ENCODE results near the gene LCAT.
"Not testable (repeated sequence)": the region's sequence is repeated elsewhere in the genome, so short reads cannot be mapped to it uniquely, and the experiment has no call there.

The LCAT gene

DNA sequence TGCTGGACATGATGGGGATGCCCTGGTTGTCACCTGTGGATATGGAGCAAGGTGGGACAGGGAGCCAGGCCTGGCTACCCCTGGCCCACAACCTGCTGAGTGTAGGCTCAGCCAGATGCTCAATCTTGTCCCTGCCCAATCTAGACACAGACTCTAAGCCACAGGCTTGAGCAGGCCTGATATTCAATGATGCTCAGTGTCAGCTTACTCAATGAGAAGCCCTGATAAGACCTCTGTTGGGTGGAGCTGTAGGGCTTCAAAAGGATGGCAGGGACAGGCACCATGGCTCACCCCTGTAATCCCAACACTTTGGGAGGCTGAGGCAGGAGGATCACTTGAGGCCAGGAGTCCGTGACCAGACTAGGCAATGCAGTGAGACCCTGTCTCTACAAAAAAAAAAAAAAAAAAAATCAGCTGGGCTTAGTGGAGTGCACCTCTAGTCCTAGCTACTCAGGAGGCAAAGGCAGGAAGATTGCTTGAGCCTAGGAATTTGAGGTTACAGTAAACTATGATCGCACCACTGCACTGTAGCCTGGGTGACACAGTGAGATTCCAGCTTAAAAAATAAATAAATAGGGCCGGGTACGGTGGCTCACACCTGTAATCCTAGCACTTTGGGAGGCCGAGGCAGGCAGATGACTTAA is 3.4 kb downstream of the LCAT start:
- Histone ChIP-seq H3K36me3 (ENCODE audit: control insufficient read depth, insufficient read depth, low read length) (peaks cover 7% of the 10 kb centered on the region), H3K27me3 (ENCODE audit: control insufficient read depth, insufficient read depth, low read length) (no peaks in the 10 kb centered on the region)

DNA sequence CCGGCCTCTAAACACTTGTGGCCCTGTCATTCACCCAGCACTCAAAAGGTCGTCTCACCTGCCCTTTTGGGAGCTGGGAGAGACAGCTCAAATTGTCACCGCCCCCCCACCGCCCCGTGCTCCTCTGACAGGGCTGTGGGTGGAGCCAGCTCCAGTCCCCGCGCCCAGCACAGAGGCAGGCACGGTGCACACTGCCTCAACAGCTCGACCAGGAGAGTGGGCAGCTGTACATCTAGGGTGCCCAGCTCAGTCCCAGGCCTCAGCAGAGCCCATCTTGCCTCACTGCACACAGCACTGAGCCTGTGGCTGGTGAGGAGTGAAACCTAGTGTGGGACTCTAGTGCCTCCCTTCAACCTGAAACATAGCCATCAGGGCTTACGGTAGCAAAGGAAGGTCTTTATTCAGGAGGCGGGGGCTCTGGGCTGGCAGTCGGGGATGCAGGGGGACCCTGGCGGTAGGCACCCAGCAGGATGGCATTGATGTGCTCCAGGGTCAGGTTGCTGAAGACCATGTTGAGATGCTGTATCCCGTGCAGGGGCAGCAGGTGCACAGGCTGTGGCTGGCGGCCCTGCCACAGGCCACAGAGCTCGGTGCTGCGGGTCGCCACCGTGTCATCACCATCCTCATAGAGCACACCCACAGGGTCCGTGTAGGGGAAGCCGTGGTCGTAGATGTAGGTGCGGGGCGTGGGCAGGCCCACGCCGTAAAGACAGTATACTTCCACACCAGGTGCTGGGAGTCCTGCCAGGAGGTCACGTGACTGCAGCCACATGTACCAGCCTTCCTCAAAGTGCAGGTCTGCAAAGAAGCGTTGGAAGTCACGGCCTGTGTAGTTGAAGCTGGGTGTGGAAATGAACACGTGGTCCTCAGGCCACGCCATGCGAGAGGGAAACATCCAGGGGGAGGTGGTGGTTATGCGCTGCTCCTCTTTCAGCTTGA is 4.1 kb downstream of the LCAT start:
- no peaks in the 10 kb centered on the region for H3K36me3 ChIP-seq (ENCODE audit: control insufficient read depth, insufficient read depth, low read length)
- no peaks in the 10 kb centered on the region for H3K27me3 ChIP-seq (ENCODE audit: control insufficient read depth, insufficient read depth, low read length)
- H3K4me1 ChIP-seq (ENCODE audit: control insufficient read depth, insufficient read depth, low read length), result peaks cover 19% of the 10 kb centered on the region
- no peak overlapping the region for H3K27ac ChIP-seq (ENCODE audit: low read depth, low read length)
- no peak overlapping the region for H3K9ac ChIP-seq (ENCODE audit: low read length)
- H3K4me3 ChIP-seq (ENCODE audit: low read length), result no peak overlapping the region

More for the DNA sequence above, 3.4 kb downstream of the LCAT start:
- no peak overlapping the region for H3K27ac ChIP-seq (ENCODE audit: low read depth, low read length)
- no peak overlapping the region for H3K9ac ChIP-seq (ENCODE audit: low read length)
- no peak overlapping the region for H3K4me3 ChIP-seq (ENCODE audit: low read length)
- peaks cover 16% of the 10 kb centered on the region for H3K4me1 ChIP-seq (ENCODE audit: control insufficient read depth, insufficient read depth, low read length)

DNA sequence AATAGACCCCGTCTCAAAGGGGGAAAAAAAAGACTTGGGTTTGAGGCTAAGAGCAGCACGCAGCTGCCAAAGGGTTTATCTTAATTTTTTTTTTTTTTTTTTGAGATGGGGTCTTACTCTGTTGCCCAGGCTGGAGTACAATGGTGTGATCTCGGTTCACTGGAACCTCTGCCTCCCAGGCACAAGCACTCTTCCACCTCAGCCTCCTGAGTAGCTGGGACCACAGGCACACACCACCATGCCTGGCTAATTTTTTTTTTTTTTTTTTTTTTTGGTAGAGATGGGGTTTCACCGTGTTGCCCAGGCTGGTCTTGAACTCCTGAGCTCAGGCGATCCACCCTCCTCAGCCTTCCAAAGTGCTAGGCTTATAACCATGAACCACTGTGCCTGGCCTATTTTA is 6.2 kb downstream of the LCAT start:
- H3K36me3 ChIP-seq (ENCODE audit: control insufficient read depth, insufficient read depth, low read length); H3K27ac ChIP-seq (ENCODE audit: low read depth, low read length); H3K4me3 ChIP-seq (ENCODE audit: low read length); H3K9ac ChIP-seq (ENCODE audit: low read length); H3K27me3 ChIP-seq (ENCODE audit: control insufficient read depth, insufficient read depth, low read length); H3K4me1 ChIP-seq (ENCODE audit: control insufficient read depth, insufficient read depth, low read length): not testable (repeated sequence)

DNA sequence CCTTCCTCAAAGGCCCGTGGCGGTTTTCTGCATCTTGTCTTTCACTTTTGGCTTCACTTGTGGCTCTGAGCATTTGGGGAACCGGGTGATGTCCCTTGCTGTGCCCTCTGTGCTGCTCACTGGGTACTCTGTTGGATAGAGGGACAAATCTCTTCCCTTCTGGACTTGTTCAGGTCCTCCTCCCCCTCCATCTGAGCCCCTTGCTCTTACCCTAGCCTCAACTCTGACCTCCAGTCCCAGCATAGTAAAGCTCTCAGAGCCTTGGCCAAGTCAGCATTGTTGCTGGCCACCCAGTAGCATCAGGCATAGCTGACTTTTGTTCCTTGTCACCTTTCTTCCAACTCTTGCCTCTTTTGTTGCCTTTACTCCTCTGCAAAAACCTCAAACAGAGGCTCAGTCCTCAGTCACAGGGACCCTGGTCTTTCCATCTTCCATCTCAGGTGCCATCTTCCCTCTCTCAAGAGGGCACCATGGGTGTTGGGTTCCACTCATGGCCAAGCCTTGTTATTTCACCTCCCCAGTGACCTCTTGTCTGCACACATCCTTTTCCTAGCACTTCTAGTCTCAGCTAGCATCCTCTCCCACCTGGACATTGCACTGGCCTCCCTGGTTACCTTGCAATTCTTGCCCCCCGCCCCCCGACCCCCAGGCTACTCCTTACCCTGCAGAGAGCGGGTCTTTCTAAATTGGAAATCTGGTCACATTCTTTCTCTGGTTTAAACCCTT is 6.9 kb downstream of the LCAT start:
- Histone ChIP-seq H3K27ac (ENCODE audit: low read depth, low read length) (peak overlapping the region; percentile 81), H3K27me3 (ENCODE audit: control insufficient read depth, insufficient read depth, low read length) (no peaks in the 10 kb centered on the region), H3K36me3 (ENCODE audit: control insufficient read depth, insufficient read depth, low read length) (peaks cover 3% of the 10 kb centered on the region), H3K4me3 (ENCODE audit: low read length) (peak overlapping the region; percentile 79), H3K4me1 (ENCODE audit: control insufficient read depth, insufficient read depth, low read length) (peaks cover 9% of the 10 kb centered on the region), H3K9ac (ENCODE audit: low read length) (peak overlapping the region; percentile 58)

DNA sequence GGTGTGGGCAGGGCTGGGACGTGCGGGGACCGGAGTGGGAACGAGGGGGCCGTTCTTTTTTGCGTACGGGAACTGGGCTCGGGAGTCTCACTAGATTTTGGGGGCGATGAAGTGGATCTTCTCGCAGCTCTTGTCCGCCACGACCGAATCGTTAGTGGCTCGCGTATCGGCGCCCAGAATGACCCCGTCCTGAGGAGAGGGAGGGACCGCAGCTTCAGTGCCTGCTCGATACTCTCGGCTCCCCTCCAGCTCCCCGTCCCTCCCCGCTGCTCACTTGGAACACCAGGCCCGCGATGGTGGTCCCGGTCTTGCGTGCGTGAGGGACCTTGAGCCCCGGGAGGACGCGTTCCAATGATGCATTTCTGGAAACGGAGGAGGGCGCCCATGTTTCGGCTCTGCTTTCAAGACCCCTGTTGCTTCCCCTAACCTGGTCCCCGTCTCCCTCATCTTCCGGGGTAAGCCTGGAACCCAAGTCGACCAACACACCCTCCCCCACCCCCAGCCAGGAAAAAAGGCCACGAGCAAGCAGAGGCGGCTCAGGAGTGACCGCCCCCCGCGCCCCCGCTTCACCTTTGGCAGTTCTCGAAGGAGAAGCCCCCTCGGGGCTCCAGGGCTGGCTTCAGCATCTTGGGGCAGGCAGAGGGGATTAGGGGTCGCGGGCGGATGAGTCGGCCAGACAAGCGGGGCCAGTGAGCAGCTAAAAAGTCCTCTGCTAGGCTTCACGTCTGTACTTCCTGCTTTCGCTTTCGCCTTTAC is 7.6 kb downstream of the LCAT start, which contains the start of gene PSMB10:
TSS of gene PSMB10 (minus strand) at position 727 of the 756 bp plus-strand sequence. CDS start at position 626, 101 bp downstream.
- H3K9ac ChIP-seq (ENCODE audit: low read length), result peak within 1 kb of the TSS; percentile 58
- peaks cover 3% of the 10 kb centered on the region for H3K36me3 ChIP-seq (ENCODE audit: control insufficient read depth, insufficient read depth, low read length)
- peak within 1 kb of the TSS; percentile 79 for H3K4me3 ChIP-seq (ENCODE audit: low read length)
- H3K27me3 ChIP-seq (ENCODE audit: control insufficient read depth, insufficient read depth, low read length), result no peaks in the 10 kb centered on the region
- H3K4me1 ChIP-seq (ENCODE audit: control insufficient read depth, insufficient read depth, low read length), result peaks cover 9% of the 10 kb centered on the region
- peak within 1 kb of the TSS; percentile 81 for H3K27ac ChIP-seq (ENCODE audit: low read depth, low read length)

DNA sequence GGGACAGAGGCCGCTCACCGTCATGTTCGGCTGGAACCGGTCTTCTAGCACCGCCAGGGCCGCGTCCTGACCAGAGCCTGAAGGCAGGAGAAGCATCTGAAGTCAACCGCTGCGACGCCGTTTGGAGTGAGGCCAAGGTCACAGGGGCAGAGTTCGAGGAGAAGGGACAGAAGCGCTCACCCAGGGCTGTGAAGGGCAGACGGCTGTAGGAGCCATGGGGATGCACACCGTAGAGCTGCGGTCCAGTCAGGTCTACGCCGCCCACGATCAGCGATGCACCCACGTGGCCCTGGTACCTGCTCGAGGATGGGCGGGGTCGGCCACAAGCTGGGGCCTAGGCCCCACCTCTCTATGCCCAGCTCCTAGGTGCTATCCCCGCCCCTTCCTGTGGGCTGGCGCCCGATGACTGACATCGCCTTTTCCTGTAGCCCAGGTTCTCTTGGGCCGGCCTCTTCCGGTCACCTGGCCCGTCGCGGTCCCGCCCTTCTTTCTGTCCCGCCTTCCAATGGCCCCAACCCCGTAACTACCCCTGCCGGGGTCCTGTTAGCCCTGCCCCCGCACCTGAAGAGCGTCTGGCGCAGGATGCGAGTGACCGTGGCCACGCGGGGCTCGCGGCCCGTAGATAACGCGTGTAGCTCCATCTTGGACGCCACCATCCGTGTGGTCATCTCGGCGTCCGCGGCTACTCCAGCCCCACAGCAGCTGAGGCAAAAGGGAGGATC is 8.4 kb downstream of the LCAT start:
- Histone ChIP-seq H3K4me1 (ENCODE audit: control insufficient read depth, insufficient read depth, low read length) (peaks cover 9% of the 10 kb centered on the region), H3K4me3 (ENCODE audit: low read length) (peak overlapping the region; percentile 79), H3K9ac (ENCODE audit: low read length) (peak overlapping the region; percentile 58), H3K36me3 (ENCODE audit: control insufficient read depth, insufficient read depth, low read length) (peaks cover 8% of the 10 kb centered on the region), H3K27me3 (ENCODE audit: control insufficient read depth, insufficient read depth, low read length) (no peaks in the 10 kb centered on the region), H3K27ac (ENCODE audit: low read depth, low read length) (peak overlapping the region; percentile 81)

DNA sequence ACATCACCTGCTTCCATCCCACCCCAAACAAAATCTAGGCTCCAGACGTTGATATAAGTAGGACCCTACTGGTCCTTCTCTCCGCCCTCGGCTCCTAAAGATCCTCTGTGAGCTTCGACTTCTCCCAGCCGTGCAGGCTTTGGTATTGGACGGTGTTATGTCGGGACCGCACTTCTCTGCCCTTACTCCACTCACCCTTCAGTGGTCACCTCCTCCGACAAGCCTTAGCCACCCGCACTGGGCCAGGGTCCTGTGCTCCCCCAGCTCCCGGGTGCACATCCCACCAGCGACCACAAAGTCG is 8.9 kb downstream of the LCAT start:
- Histone ChIP-seq H3K4me3 (ENCODE audit: low read length) (peak overlapping the region; percentile 79), H3K4me1 (ENCODE audit: control insufficient read depth, insufficient read depth, low read length) (peaks cover 9% of the 10 kb centered on the region), H3K36me3 (ENCODE audit: control insufficient read depth, insufficient read depth, low read length) (peaks cover 9% of the 10 kb centered on the region), H3K27me3 (ENCODE audit: control insufficient read depth, insufficient read depth, low read length) (no peaks in the 10 kb centered on the region), H3K9ac (ENCODE audit: low read length) (no peak overlapping the region), H3K27ac (ENCODE audit: low read depth, low read length) (peak overlapping the region; percentile 81)

DNA sequence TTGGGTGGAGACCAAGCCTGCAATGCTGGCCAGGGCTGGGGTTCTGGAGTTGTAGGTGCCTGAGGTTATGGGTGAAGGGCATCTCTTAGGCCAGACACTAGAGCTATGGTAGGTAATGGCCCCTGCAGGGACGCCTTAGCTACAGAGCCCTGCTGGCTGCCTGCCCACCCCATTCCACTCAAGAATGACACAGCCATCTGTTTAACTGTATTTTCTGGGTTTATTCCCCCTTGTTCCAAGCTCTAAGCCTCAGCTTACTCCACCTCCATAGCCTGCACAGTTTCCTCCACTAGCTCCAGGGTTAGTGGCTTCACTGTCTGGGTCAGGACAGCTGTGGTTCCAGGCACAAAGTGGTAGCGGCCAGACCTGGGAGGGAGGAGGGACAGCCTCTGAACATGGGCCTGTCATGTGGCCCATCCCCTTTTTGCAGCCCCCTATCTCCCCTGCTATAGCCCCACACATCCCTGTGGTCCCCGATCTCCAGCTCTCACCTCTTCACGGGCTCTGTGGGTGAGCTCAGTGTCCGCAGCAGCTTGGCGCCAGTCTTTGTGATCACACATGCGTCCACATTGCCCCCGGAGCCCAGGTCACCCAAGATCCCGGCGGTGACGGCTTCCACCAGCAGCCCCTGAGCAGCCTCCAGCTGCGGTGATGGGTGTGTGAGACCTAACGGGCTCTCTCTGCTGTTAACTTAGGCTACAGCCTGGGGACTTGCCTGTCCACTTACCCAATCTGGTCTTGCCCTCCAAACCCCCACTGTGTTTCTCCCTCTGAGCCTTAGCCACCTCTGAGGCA is 9.4 kb downstream of the LCAT start:
- Histone ChIP-seq H3K9ac (ENCODE audit: low read length) (no peak overlapping the region), H3K27ac (ENCODE audit: low read depth, low read length) (peak overlapping the region; percentile 81), H3K27me3 (ENCODE audit: control insufficient read depth, insufficient read depth, low read length) (no peaks in the 10 kb centered on the region), H3K4me1 (ENCODE audit: control insufficient read depth, insufficient read depth, low read length) (peaks cover 9% of the 10 kb centered on the region), H3K4me3 (ENCODE audit: low read length) (peak overlapping the region; percentile 79), H3K36me3 (ENCODE audit: control insufficient read depth, insufficient read depth, low read length) (peaks cover 9% of the 10 kb centered on the region)

DNA sequence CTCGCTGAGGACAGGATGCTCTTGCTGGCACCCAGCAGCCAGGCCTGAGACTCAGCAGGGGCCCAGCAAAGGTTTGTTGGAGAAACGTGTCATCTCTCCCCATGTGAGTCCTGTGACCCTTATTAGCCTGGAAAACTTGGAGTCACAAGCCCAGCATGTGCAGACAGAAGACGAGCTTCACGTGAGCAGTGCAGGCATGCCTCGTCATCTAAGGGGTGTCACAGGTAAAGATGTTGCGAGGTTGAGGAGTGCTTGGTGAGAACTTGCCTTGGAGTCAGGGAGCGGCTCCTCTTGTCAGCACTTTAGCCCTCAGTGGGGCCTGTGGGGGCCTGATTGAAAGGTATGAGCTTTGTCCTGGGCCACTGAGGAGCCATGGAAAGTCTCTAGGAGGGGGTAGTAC is 10.1 kb downstream of the LCAT start:
- no peaks in the 10 kb centered on the region for H3K27me3 ChIP-seq (ENCODE audit: control insufficient read depth, insufficient read depth, low read length)
- H3K36me3 ChIP-seq (ENCODE audit: control insufficient read depth, insufficient read depth, low read length), result peaks cover 9% of the 10 kb centered on the region
- peaks cover 9% of the 10 kb centered on the region for H3K4me1 ChIP-seq (ENCODE audit: control insufficient read depth, insufficient read depth, low read length)
- no peak overlapping the region for H3K9ac ChIP-seq (ENCODE audit: low read length)
- H3K27ac ChIP-seq (ENCODE audit: low read depth, low read length), result no peak overlapping the region
- no peak overlapping the region for H3K4me3 ChIP-seq (ENCODE audit: low read length)

DNA sequence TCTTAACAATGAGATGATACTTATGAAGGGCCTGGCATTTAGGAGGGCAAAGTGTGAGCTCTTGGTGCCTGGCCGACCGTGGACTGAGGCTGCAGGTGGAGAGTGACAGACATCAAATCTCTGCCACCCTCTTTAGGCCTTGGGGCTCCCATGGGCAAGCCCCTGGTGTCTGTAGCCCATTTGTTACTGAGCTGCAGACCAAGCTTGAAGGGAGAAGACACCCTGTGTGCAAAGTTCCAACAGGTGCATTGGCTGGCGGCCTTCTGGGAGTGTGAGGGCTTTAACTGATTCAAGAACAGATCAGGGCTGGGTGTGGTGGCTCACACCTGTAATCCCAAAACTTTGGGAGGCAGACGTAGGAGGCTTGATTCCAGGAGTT is 11.5 kb downstream of the LCAT start:
- no peak overlapping the region for H3K9ac ChIP-seq (ENCODE audit: low read length)
- peaks cover 9% of the 10 kb centered on the region for H3K4me1 ChIP-seq (ENCODE audit: control insufficient read depth, insufficient read depth, low read length)
- H3K27me3 ChIP-seq (ENCODE audit: control insufficient read depth, insufficient read depth, low read length), result no peaks in the 10 kb centered on the region
- H3K4me3 ChIP-seq (ENCODE audit: low read length), result no peak overlapping the region
- H3K36me3 ChIP-seq (ENCODE audit: control insufficient read depth, insufficient read depth, low read length), result peaks cover 9% of the 10 kb centered on the region
- no peak overlapping the region for H3K27ac ChIP-seq (ENCODE audit: low read depth, low read length)

Measured in rectal smooth muscle tissue (tissue), 1 donor.